Keratinocyte (primary cell): ENCODE results near the gene PTPRN2. TPM values are rescaled to one million over a fixed set of nuclear protein-coding genes. Genes with fewer than 3 reads are reported as not detected.

Source experiments
- DNase-seq: peaks from one replicate; pipeline ENCODE4 v3.0.0-alpha.2; 2011; ENCODE audit warnings: low read depth, missing footprints, low spot score
- FAIRE-seq: peaks from 2 replicates; lab custom pipeline; 2011; peaks lifted over from hg19 to GRCh38; lab: Jason Lieb, UNC
- H2AFZ ChIP-seq: 2 replicates; pipeline ENCODE4 v1.6.0; 2012; ENCODE audit warnings: low read length, control low read depth, inconsistent platforms; ENCODE audit not compliant: control insufficient read depth
- H3K27ac ChIP-seq: 2 replicates; pipeline ENCODE4 v1.5.1; 2011; ENCODE audit warnings: low read length; ENCODE audit not compliant: control insufficient read depth, insufficient read depth
- H3K27me3 ChIP-seq: 3 replicates; pipeline ENCODE4 v1.6.0; 2011; ENCODE audit warnings: low read length; ENCODE audit not compliant: control insufficient read depth, insufficient read depth; ENCODE audit errors: extremely low read depth
- H3K36me3 ChIP-seq, 2 experiments: 2 replicates in 1 of 2; 3 replicates in 1 of 2; pipeline ENCODE4 v1.5.1; 2011; ENCODE audit warnings: low read length in 2 of 2, mild to moderate bottlenecking in 1 of 2; ENCODE audit not compliant: control insufficient read depth in 2 of 2, insufficient read depth in 2 of 2; ENCODE audit errors: extremely low read depth in 1 of 2
- H3K4me1 ChIP-seq: 3 replicates; pipeline ENCODE4 v1.5.1; 2011; ENCODE audit warnings: low read length; ENCODE audit not compliant: control insufficient read depth, insufficient read depth; ENCODE audit errors: extremely low read depth
- H3K4me2 ChIP-seq: 3 replicates; pipeline ENCODE4 v1.6.0; 2011; ENCODE audit warnings: low read depth, low read length; ENCODE audit not compliant: control insufficient read depth, insufficient read depth; ENCODE audit errors: extremely low read depth
- H3K4me3 ChIP-seq, 3 experiments: fragments of 200-600 bp in 1 of 3; sonication (generic) in 1 of 3; 2 replicates in 2 of 3; 3 replicates in 1 of 3; pipeline ENCODE4 v1.5.1; 2011 to 2016; ENCODE audit warnings: low read length in 3 of 3, mild to moderate bottlenecking in 3 of 3, control low read depth in 2 of 3, inconsistent platforms in 1 of 3, low read depth in 1 of 3, mixed read lengths in 1 of 3, mixed run types in 1 of 3, moderate library complexity in 1 of 3; ENCODE audit not compliant: control insufficient read depth in 2 of 3, insufficient read depth in 2 of 3; ENCODE audit errors: extremely low read depth in 1 of 3
- H3K79me2 ChIP-seq: 2 replicates; pipeline ENCODE4 v1.6.0; 2012; ENCODE audit warnings: low read length; ENCODE audit not compliant: control insufficient read depth, insufficient read depth
- H3K9ac ChIP-seq: 3 replicates; pipeline ENCODE4 v1.6.0; 2011; ENCODE audit warnings: low read length; ENCODE audit not compliant: control insufficient read depth, insufficient read depth; ENCODE audit errors: extremely low read depth
- H3K9me1 ChIP-seq: 3 replicates; pipeline ENCODE4 v1.6.0; 2011; ENCODE audit warnings: low read length; ENCODE audit not compliant: control insufficient read depth, insufficient read depth; ENCODE audit errors: extremely low read depth
- H3K9me3 ChIP-seq: 2 replicates; pipeline ENCODE4 v1.5.1; 2012; ENCODE audit warnings: low read depth, low read length; ENCODE audit not compliant: control insufficient read depth
- H4K20me1 ChIP-seq: 3 replicates; pipeline ENCODE4 v1.6.0; 2011; ENCODE audit warnings: low read length; ENCODE audit not compliant: control insufficient read depth, insufficient read depth; ENCODE audit errors: extremely low read depth
- CTCF ChIP-seq, 3 experiments: IDR thresholded peaks in 1 of 3; conservative IDR thresholded peaks in 1 of 3; optimal IDR thresholded peaks in 1 of 3; 2 replicates in 2 of 3; 3 replicates in 1 of 3; pipeline versions ENCODE3 to v1.5.1; 2011; ENCODE audit warnings: low read length in 3 of 3, mild to moderate bottlenecking in 3 of 3, moderate library complexity in 2 of 3, control low read depth in 1 of 3, inconsistent platforms in 1 of 3; ENCODE audit not compliant: insufficient read depth in 2 of 3; ENCODE audit errors: extremely low read depth in 1 of 3
- EZH2 ChIP-seq: IDR thresholded peaks from one replicate; pipeline ENCODE4 v1.6.1; 2012; ENCODE audit warnings: inconsistent platforms, mild to moderate bottlenecking, low read length, moderate library complexity
- dilution Hi-C: fragments of 300-500 bp; cut with MboI; formaldehyde crosslinking; loops from one replicate; pipeline ENCODE4 v1.7.0; 2020; ENCODE audit warnings: low sequenced_read_pairs; ENCODE audit not compliant: extremely low pct_ligation_motif_present
- polyA plus RNA-seq, 5 experiments: library from polyadenylated mRNA; depleted of rRNA in 3 of 5; stranded (reverse) in 3 of 5; stranded (forward) in 1 of 5; unstranded in 1 of 5; fragments of >200 nt; gene quantifications; 1 replicate in 1 of 5; 2 replicates in 3 of 5; 3 replicates in 1 of 5; pipeline versions ENCODE4 v1.2.1 to v1.2.3, GENCODE V29; 2011 to 2012; ENCODE audit warnings: missing spikeins in 2 of 5, low read depth in 1 of 5, low replicate concordance in 1 of 5

The PTPRN2 gene
- polyA plus RNA-seq, 1 donor (not counting 4 experiments of a cell fraction or from before 2014, with no cell fraction given) = not detected

GRCh38 chr7:158538156-158538946 lies 49.3 kb downstream of the PTPRN2 start:
- Histone ChIP-seq H3K9me1 (no peaks in the 10 kb centered on the region), H3K79me2 (no peaks in the 10 kb centered on the region), H3K4me3 (no peak overlapping the region), H3K4me1 (no peaks in the 10 kb centered on the region), H3K4me2 (no peak overlapping the region), H2AFZ (no peak overlapping the region), H4K20me1 (no peaks in the 10 kb centered on the region), H3K27me3 (no peaks in the 10 kb centered on the region), H3K27ac (no peak overlapping the region), H3K9me3 (peaks cover 9% of the 10 kb centered on the region), H3K36me3 (no peaks in the 10 kb centered on the region), H3K9ac (no peak overlapping the region)
- dilution Hi-C loops = no loop called here
- TF ChIP-seq CTCF (optimal IDR thresholded peaks at IDR 0.05 in 1 of 3, IDR thresholded peaks at IDR 0.05 in 1 of 3, conservative IDR thresholded peaks at IDR 0.05 in 1 of 3; ENCODE audit: extremely low read depth in 1 of 3, insufficient read depth in 2 of 3, low read length in 3 of 3) (no peak), EZH2 (no peak)
- DNase-seq (no peak), FAIRE-seq (no peak)

GRCh38 chr7:158537516-158537882 lies 50.1 kb downstream of the PTPRN2 start:
- FAIRE-seq (no peak), DNase-seq (no peak)
- H3K9me3 ChIP-seq = peaks cover 9% of the 10 kb centered on the region
- no peak overlapping the region for H3K4me2 ChIP-seq
- no peaks in the 10 kb centered on the region for H3K79me2 ChIP-seq
- H3K9me1 ChIP-seq = no peaks in the 10 kb centered on the region
- no peak overlapping the region for H2AFZ ChIP-seq
- H3K4me1 ChIP-seq = no peaks in the 10 kb centered on the region
- no peak overlapping the region for H3K4me3 ChIP-seq
- no peak overlapping the region for H3K9ac ChIP-seq
- H3K27ac ChIP-seq = no peak overlapping the region
- H3K27me3 ChIP-seq = no peaks in the 10 kb centered on the region
- H4K20me1 ChIP-seq = no peaks in the 10 kb centered on the region
- TF ChIP-seq CTCF (optimal IDR thresholded peaks at IDR 0.05 in 1 of 3, IDR thresholded peaks at IDR 0.05 in 1 of 3, conservative IDR thresholded peaks at IDR 0.05 in 1 of 3; ENCODE audit: extremely low read depth in 1 of 3, insufficient read depth in 2 of 3, low read length in 3 of 3) (no peak), EZH2 (no peak)
- dilution Hi-C loops = no loop called here
- H3K36me3 ChIP-seq = no peaks in the 10 kb centered on the region
